ENCODE results near the gene AKT1S1. TPM values are rescaled to one million over a fixed set of nuclear protein-coding genes. Genes with fewer than 3 reads are reported as not detected.

Gene AKT1S1
- total RNA-seq, 1 donor from 2014 or later: 52.0 TPM

DNA sequence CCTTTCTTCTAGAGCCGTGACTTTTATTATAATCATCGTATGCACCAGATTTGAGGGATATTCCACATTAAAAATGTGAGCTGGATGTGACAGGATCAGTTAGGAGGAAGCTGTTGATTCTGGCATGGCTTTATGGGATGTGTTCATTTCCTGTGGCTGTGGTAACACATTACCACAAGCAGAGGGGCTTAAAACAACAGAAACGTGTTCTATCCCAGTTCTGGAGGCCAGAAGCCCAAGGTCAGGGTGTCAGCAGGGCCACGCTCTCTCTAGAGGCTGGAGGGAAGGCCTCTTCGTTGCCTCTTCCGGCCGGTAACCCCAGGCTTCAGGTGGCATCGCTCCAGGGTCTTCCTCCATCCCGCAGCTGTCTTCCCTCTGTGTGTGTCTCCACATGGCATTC, 44.6 kb downstream of the AKT1S1 start:
- H3K27ac Mint-ChIP-seq (ENCODE audit: unreplicated experiment): peak overlapping the region; percentile 8
- no peak overlapping the region for H3K4me3 Mint-ChIP-seq (ENCODE audit: unreplicated experiment)
- DNase-seq (ENCODE audit: low spot score): no peak
- no peaks in the 10 kb centered on the region for H3K9me3 Mint-ChIP-seq (ENCODE audit: low read depth)
- TF ChIP-seq, protein P1, sequence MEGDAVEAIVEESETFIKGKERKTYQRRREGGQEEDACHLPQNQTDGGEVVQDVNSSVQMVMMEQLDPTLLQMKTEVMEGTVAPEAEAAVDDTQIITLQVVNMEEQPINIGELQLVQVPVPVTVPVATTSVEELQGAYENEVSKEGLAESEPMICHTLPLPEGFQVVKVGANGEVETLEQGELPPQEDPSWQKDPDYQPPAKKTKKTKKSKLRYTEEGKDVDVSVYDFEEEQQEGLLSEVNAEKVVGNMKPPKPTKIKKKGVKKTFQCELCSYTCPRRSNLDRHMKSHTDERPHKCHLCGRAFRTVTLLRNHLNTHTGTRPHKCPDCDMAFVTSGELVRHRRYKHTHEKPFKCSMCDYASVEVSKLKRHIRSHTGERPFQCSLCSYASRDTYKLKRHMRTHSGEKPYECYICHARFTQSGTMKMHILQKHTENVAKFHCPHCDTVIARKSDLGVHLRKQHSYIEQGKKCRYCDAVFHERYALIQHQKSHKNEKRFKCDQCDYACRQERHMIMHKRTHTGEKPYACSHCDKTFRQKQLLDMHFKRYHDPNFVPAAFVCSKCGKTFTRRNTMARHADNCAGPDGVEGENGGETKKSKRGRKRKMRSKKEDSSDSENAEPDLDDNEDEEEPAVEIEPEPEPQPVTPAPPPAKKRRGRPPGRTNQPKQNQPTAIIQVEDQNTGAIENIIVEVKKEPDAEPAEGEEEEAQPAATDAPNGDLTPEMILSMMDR (IDR thresholded peaks at IDR 0.05): no peak
- H3K36me3 Mint-ChIP-seq (ENCODE audit: low read depth): peaks cover 25% of the 10 kb centered on the region
- H3K4me1 Mint-ChIP-seq (ENCODE audit: low read depth): peaks cover 11% of the 10 kb centered on the region
- H3K27me3 Mint-ChIP-seq (ENCODE audit: low read depth): no peaks in the 10 kb centered on the region

DNA sequence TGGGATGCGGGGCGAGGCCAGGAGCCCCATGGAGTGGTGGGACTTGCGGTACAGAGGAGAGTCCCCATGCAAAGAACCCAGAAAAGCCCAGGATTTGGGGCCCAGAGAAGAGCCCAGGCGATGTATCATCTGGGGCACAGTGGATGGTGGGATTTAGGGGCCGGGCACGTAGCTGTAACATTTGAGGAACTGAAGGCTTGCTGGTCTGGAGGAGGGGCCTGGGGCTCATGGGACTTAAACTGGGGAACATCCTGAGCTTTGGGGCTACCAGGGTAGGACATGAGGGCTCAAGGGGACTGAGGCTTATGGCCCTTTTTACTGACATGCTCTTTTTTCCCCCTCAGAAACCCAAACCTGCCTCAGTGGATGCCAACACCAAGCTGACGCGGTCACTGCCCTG, 45.6 kb downstream of the AKT1S1 start:
- H3K27ac Mint-ChIP-seq (ENCODE audit: unreplicated experiment): no peak overlapping the region
- TF ChIP-seq, protein P1 (IDR thresholded peaks at IDR 0.05): no peak
- H3K9me3 Mint-ChIP-seq (ENCODE audit: low read depth): no peaks in the 10 kb centered on the region
- DNase-seq (ENCODE audit: low spot score): no peak
- H3K4me3 Mint-ChIP-seq (ENCODE audit: unreplicated experiment): no peak overlapping the region
- no peaks in the 10 kb centered on the region for H3K27me3 Mint-ChIP-seq (ENCODE audit: low read depth)
- peaks cover 25% of the 10 kb centered on the region for H3K36me3 Mint-ChIP-seq (ENCODE audit: low read depth)
- H3K4me1 Mint-ChIP-seq (ENCODE audit: low read depth): peaks cover 7% of the 10 kb centered on the region

DNA sequence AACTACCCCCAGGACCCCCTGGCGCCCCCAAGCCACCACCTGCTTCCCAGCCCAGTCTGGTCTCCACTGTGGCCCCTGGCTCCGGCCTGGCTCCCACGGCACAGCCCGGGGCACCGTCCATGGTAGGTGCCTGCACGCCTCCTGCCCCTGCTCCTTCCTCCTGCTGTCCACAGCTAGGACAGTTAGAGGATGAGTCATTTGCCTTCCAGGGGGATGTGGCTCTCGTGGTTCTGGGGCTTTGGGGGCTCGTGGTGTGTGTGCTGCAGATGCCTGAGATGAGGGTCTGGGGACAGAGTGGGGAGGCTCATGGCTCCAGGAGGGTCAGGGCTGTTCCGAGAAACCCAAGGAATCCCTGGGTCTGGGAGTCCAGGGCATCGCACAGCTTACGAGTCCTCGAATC, 46.4 kb downstream of the AKT1S1 start:
- no peak for DNase-seq (ENCODE audit: low spot score)
- Mint-ChIP-seq H3K27me3 (ENCODE audit: low read depth) (no peaks in the 10 kb centered on the region), H3K9me3 (ENCODE audit: low read depth) (no peaks in the 10 kb centered on the region), H3K4me1 (ENCODE audit: low read depth) (peaks cover 9% of the 10 kb centered on the region), H3K27ac (ENCODE audit: unreplicated experiment) (no peak overlapping the region), H3K4me3 (ENCODE audit: unreplicated experiment) (no peak overlapping the region), H3K36me3 (ENCODE audit: low read depth) (peaks cover 25% of the 10 kb centered on the region)
- TF ChIP-seq, protein P1 (IDR thresholded peaks at IDR 0.05): no peak

DNA sequence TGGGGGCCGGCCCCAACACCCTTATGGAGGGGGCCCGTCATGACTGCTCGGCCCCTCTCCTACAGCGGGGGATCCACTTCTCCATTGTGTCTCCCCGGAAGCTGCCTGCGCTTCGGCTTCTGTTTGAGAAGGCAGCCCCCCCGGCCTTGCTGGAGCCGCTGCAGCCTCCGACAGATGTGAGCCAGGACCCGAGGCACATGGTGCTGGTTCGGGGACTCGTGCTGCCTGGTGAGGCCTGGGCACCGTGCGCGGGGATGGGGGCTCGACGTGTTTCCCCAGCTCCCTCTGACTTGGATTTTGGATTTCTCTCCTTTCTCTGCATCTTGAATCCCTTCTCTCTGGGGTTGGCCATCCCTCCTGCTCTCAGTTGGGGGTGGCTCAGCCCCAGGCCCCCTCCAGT, 47.4 kb downstream of the AKT1S1 start:
- H3K27ac Mint-ChIP-seq (ENCODE audit: unreplicated experiment): no peak overlapping the region
- no peaks in the 10 kb centered on the region for H3K9me3 Mint-ChIP-seq (ENCODE audit: low read depth)
- TF ChIP-seq, protein P1 (IDR thresholded peaks at IDR 0.05): no peak
- no peaks in the 10 kb centered on the region for H3K27me3 Mint-ChIP-seq (ENCODE audit: low read depth)
- peaks cover 19% of the 10 kb centered on the region for H3K36me3 Mint-ChIP-seq (ENCODE audit: low read depth)
- DNase-seq (ENCODE audit: low spot score): no peak
- no peak overlapping the region for H3K4me3 Mint-ChIP-seq (ENCODE audit: unreplicated experiment)
- peaks cover 9% of the 10 kb centered on the region for H3K4me1 Mint-ChIP-seq (ENCODE audit: low read depth)

DNA sequence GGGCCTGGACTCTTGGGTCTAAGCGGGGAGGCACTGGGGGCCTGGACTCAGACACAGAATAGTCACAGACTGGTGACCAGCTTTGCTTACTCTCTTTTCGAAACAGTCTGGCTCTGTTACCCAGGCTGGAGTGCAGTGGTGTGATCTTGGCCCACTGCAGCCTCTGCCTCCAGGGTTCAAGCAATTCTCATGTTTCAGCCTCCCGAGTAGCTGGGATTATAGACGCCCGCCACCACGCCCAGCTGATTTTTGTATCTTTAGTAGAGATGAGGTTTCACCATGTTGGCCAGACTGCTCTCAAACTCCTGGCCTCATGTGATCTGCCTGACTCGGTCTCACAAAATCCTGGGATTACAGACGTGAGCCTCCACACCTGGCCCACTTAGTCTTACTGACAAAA, 48.0 kb downstream of the AKT1S1 start:
- Mint-ChIP-seq H3K27ac (ENCODE audit: unreplicated experiment) (no peak overlapping the region), H3K4me3 (ENCODE audit: unreplicated experiment) (no peak overlapping the region), H3K36me3 (ENCODE audit: low read depth) (peaks cover 18% of the 10 kb centered on the region), H3K9me3 (ENCODE audit: low read depth) (no peaks in the 10 kb centered on the region), H3K27me3 (ENCODE audit: low read depth) (no peaks in the 10 kb centered on the region), H3K4me1 (ENCODE audit: low read depth) (peaks cover 9% of the 10 kb centered on the region)
- DNase-seq (ENCODE audit: low spot score): no peak
- TF ChIP-seq, protein P1 (IDR thresholded peaks at IDR 0.05): no peak
